HG03571 (cell line): ENCODE measurements around the gene TAF5.
"Not testable (repeated sequence)": the region's sequence is repeated elsewhere in the genome, so short reads cannot be mapped to it uniquely, and the experiment has no call there.

Experiments used
- ATAC-seq: cut with Tn5 transposase; IDR thresholded peaks from one replicate; pipeline ENCODE4 v1.9.1; 2021; ENCODE audit not compliant: unreplicated experiment

TAF5 gene

GRCh38 chr10:103397191-103397825, 29.5 kb downstream of the TAF5 start:
- ATAC-seq = no peak

DNA sequence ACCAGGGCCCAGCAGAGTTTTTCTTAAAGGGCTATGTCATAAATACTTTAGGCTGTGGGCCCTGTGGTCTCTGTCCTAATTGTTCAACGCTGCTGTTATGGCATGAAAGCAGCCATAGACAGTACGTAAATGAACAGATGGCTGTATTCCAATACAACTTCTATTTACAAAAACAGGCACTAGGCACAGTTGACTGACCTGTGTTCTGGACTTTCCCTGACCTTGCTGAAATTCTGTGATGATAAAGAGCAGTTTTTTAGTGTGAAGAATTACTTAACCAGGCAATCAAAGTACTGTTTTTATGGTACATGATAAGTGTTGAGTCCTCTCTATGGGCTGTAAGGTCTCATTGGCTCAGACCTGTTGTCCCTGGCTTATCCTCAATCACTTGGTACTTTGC, 45.8 kb downstream of the TAF5 start:
- ATAC-seq = no peak

GRCh38 chr10:103415581-103415980, 47.8 kb downstream of the TAF5 start:
- ATAC-seq = no peak

DNA sequence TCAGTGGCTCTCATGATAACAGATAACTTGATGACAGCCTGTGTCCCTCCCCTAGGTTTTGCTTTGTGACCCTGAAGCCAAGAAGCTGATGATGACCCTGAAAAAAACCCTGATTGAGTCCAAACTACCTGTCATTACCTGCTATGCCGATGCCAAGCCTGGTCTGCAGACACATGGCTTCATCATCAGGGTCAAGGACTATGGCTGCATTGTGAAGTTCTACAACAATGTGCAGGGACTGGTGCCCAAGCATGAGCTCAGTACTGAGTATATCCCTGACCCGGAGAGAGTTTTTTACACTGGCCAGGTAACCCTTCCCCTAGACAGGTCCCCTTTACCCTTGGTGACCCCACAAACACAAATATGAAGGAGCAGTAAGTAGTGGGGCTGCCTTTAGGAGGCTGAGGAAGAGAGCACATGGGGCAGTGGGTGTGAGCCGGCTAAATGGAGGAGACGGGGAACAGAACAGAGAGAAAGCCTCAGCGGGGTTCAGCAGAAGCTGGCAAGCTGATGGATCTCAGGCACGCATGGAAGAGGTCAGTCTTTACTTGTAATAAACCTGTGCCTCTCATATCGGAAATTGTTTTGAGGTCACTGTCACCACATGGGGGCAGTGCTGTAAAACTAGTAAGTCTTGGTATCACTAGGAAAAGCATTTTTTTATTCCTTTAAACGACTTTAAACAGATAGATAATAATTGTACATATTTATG, 48.8 kb downstream of the TAF5 start:
- ATAC-seq = no peak

DNA sequence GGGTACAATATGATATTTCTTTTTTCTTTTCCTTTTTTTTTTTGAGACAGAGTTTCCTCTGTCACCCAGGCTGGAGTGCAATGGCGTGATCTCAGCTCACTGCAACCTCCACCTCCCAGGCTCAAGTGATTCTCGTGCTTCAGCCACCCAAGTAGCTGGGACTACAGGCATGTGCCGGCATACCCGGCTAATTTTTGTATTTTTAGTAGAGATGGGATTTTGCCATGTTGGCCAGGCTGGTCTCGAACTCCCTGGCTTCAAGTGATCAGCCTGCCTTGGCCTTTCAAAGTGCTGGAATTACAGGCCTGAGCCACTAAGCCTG, 49.3 kb downstream of the TAF5 start:
- ATAC-seq = not testable (repeated sequence)

GRCh38 chr10:103417601-103418000, 49.8 kb downstream of the TAF5 start:
- no peak for ATAC-seq

DNA sequence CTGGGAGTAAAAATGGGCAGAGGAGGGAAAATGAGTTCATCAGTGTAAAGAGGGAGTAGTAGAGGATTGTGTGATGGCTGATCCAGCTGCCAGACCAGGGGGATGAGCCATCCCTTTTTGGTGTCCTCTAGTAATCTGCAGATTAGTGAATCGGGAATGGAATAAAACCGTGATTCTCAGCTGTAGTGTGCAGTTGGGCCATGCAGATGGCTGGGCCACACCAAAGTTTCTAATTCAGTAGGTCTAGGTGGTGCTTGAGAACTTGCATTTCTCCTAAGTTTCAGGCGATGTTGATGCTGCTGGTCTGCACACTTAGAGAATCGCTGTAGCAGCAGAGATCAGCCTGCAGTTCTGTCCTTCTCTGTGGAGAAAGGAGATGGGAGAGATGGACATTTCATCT, 51.3 kb downstream of the TAF5 start:
- no peak for ATAC-seq

GRCh38 chr10:103423748-103424147, 56.0 kb downstream of the TAF5 start:
- no peak for ATAC-seq

GRCh38 chr10:103427866-103428265, 60.1 kb downstream of the TAF5 start:
- no peak for ATAC-seq

- ATAC-seq = no peak
These were observed 61.3 kb downstream of the TAF5 start for GRCh38 chr10:103428989-103429643.

DNA sequence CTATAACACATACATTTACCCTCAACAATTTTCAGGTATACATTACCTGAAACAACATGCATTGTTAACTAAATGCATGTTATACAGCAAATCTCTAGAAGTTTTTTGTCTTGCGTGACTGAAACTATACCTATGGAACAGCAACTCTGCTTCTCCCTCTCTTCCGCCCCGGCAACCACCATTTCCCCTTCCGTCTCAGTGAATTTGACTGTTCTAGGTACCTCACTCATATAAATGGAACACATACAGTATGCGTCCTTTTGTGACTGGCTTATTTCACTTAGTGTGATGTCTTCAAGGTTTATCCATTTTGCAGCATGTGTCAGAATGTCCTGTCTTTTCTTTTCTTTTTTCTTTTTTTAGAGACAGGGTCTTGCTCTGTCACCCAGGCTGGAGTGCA, 61.9 kb downstream of the TAF5 start:
- ATAC-seq = no peak

- ATAC-seq = no peak
These were observed 64.1 kb downstream of the TAF5 start for GRCh38 chr10:103431902-103432301.

GRCh38 chr10:103433858-103434257, 66.1 kb downstream of the TAF5 start:
- no peak for ATAC-seq
